ENCODE results near the gene NAPB. TPM values are rescaled to one million over a fixed set of nuclear protein-coding genes. Genes with fewer than 3 reads are reported as not detected.

The NAPB gene
- total RNA-seq, 4 donors from 2014 or later: 9.0 to 23.6 (median 16.9) TPM

DNA sequence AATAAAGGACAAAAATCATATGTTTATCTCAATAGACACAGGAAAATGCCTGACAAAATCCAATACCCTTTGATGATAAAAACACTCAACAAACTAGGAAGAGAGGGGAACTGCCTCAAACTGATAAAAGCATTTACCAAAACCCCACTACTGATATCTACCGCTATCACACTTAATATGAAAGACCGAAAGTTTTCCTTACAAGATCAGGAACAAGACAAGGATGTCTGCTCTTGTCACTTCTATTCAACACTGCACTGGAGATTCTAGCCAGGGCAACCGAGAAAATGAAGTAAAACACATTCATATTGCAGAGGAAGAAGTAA, 34.2 kb downstream of the NAPB start:
- H3K27me3 ChIP-seq: no peaks in the 10 kb centered on the region
- H3K27ac ChIP-seq: no peak overlapping the region
- H3K4me1 ChIP-seq: no peaks in the 10 kb centered on the region
- H3K4me3 ChIP-seq: no peak overlapping the region
- intact Hi-C loops (cut with DNase I; ENCODE audit: low total_unique reads): no loop called here
- H3K9me3 ChIP-seq: no peaks in the 10 kb centered on the region
- H3K36me3 ChIP-seq: no peaks in the 10 kb centered on the region
- TF ChIP-seq, protein P1, sequence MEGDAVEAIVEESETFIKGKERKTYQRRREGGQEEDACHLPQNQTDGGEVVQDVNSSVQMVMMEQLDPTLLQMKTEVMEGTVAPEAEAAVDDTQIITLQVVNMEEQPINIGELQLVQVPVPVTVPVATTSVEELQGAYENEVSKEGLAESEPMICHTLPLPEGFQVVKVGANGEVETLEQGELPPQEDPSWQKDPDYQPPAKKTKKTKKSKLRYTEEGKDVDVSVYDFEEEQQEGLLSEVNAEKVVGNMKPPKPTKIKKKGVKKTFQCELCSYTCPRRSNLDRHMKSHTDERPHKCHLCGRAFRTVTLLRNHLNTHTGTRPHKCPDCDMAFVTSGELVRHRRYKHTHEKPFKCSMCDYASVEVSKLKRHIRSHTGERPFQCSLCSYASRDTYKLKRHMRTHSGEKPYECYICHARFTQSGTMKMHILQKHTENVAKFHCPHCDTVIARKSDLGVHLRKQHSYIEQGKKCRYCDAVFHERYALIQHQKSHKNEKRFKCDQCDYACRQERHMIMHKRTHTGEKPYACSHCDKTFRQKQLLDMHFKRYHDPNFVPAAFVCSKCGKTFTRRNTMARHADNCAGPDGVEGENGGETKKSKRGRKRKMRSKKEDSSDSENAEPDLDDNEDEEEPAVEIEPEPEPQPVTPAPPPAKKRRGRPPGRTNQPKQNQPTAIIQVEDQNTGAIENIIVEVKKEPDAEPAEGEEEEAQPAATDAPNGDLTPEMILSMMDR (IDR thresholded peaks at IDR 0.05): no peak
- no peak for TF ChIP-seq POLR2A (IDR thresholded peaks at IDR 0.05)
- DNase-seq: no peak

DNA sequence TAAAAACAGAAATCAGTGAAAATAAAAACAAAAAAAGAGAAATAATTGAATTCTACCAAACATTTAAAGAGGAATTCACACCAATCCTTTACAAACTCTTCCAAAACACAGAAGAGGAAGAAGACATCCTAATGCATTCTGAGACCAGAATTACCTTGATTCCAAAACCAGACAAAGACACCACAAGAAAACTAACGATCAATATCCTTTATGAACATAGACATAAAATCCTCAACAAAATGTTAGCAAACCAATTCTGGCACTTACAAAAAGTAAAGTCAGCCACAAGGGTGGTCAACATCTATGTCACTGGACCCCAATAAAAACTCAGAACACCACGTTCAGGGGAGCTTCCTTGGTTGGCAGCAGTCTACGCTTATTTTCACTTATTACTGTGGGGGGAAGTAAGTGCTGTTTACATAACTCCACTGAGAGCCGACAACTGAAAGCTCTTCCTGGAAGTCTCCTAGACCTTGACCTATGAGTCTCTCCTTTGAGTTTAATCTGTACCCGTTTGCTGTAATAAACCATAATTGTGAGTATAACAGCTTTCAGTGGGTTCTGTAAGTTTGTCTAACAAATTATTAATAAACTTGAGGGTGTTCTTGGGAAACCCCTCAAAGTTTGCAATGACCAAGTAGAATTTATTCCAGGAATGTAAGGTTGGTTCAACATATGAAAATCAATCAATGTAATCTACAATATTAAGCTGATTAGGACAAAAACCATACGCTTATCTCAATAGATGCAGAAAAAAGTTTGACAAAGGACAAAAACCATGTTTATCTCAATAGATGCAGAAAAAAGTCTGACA, 34.8 kb downstream of the NAPB start:
- H3K9me3 ChIP-seq: no peaks in the 10 kb centered on the region
- DNase-seq: no peak
- H3K4me3 ChIP-seq: no peak overlapping the region
- H3K4me1 ChIP-seq: no peaks in the 10 kb centered on the region
- intact Hi-C loops (cut with DNase I; ENCODE audit: low total_unique reads): no loop called here
- no peaks in the 10 kb centered on the region for H3K27me3 ChIP-seq
- TF ChIP-seq POLR2A (IDR thresholded peaks at IDR 0.05): no peak
- TF ChIP-seq, protein P1 (IDR thresholded peaks at IDR 0.05): no peak
- no peak overlapping the region for H3K27ac ChIP-seq
- no peaks in the 10 kb centered on the region for H3K36me3 ChIP-seq

DNA sequence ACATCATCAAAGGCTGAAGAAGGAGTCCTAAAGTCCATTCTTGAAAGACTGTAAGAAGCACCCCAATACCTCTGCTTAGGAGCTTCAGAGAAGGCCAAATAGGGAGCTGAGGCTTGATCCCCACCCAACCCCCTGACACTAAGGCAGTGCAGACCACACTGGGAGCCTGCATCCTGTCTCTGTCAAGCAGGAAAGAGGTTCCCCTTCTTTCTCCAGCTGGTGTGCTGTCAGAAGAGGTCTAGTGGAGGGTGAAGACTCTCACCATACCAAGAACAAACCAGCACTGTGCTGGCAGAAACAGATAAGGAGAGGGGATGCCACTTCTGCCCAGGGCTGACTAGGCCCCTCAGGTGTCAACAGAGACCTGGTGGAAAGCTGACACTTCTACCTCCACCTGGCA, 39.4 kb downstream of the NAPB start:
- Histone ChIP-seq H3K36me3 (no peaks in the 10 kb centered on the region), H3K9me3 (no peaks in the 10 kb centered on the region), H3K27me3 (no peaks in the 10 kb centered on the region), H3K4me1 (no peaks in the 10 kb centered on the region), H3K4me3 (no peak overlapping the region), H3K27ac (no peak overlapping the region)
- intact Hi-C loops (cut with DNase I; ENCODE audit: low total_unique reads): no loop called here
- no peak for DNase-seq
- TF ChIP-seq POLR2A (IDR thresholded peaks at IDR 0.05): no peak
- TF ChIP-seq, protein P1 (IDR thresholded peaks at IDR 0.05): no peak

DNA sequence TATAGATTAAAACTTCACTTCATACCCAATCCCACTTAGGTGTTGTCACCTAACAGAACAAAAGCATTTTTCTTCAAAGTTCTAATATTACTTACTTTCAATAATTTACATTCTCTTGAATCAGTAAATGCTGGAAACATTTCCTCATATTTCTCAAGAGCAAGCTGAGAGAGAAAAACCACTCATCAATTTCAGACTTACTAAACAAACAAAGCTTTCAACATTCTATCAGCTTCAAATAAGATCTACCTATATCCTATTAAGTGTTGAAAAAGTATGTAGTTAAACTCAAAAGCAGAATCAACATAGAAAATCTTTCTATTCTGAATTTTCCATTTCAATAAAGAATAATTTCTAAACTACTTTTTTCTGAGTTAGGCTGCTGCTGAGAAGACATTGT, 41.5 kb downstream of the NAPB start:
- no peaks in the 10 kb centered on the region for H3K27me3 ChIP-seq
- TF ChIP-seq, protein P1 (IDR thresholded peaks at IDR 0.05): no peak
- no peak for TF ChIP-seq POLR2A (IDR thresholded peaks at IDR 0.05)
- no peak overlapping the region for H3K27ac ChIP-seq
- H3K4me1 ChIP-seq: no peaks in the 10 kb centered on the region
- H3K4me3 ChIP-seq: no peak overlapping the region
- intact Hi-C loops (cut with DNase I; ENCODE audit: low total_unique reads): no loop called here
- no peaks in the 10 kb centered on the region for H3K36me3 ChIP-seq
- no peak for DNase-seq
- H3K9me3 ChIP-seq: no peaks in the 10 kb centered on the region

DNA sequence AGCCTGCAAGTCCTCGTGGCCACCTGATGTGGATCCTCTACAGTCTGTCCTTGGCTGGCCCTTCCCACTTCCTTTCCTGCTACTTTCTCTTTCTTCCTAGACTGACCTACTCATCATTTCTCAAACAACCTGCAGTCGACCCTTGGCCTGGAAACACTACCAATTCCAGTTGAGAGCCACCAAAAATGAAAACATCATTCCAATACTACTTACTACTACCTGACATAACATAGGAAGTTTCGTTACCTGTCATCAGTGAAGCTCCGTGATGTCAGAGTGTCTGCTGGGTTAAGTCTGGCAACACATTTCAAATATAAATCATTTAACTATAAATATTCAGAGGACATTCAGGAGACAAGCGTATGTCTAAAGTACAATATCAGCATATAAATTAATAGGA, 45.5 kb downstream of the NAPB start:
- Histone ChIP-seq H3K4me1 (no peaks in the 10 kb centered on the region), H3K27me3 (no peaks in the 10 kb centered on the region), H3K27ac (no peak overlapping the region), H3K4me3 (no peak overlapping the region), H3K36me3 (no peaks in the 10 kb centered on the region), H3K9me3 (no peaks in the 10 kb centered on the region)
- DNase-seq: no peak
- TF ChIP-seq POLR2A (IDR thresholded peaks at IDR 0.05): no peak
- TF ChIP-seq, protein P1 (IDR thresholded peaks at IDR 0.05): no peak
- intact Hi-C loops (cut with DNase I; ENCODE audit: low total_unique reads): no loop called here

Data from uterus (tissue), 4 donors.